ENCODE data around the gene SAP25. TPM values are rescaled to one million over a fixed set of nuclear protein-coding genes. Genes with fewer than 3 reads are reported as not detected.

Gene SAP25
- total and polyA plus RNA-seq, 12 donors = 0.67 to 11.3 (median 1.6) TPM; not detected in 4

DNA sequence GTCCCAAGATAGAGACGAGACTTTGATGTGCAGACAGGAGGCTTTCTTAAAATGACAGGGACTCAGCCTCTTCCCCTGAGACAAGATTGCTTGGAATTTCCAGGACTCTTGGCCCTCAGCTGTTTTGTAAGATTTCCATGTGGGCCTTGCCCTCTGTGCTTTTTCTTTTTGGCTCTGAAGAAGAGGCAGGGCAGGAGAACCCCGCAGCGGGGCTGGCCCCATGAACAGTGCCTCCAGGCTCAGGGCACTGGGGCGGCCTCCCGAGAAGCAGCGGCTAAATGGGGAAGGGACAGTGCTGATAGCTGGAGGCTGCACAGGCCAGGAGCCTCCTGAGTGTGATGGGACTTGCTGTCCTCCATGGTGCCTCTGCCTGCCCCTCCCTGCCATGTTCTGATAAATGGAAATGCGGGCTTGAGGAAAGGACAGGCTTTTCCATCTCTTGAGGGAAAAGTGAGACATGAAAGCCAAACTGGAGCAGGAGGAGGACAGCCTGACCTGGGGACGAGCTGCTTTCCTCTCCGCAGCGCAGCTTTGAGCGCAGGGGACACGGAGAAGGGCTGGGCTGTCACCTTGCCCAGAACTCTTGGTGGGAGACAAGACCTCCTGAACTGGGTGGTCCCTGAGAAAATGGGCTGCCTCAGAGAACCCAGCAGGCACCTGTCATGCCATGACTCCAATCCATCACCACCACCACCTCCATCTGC, 12.1 kb downstream of the SAP25 start:
- TF ChIP-seq, protein P1, sequence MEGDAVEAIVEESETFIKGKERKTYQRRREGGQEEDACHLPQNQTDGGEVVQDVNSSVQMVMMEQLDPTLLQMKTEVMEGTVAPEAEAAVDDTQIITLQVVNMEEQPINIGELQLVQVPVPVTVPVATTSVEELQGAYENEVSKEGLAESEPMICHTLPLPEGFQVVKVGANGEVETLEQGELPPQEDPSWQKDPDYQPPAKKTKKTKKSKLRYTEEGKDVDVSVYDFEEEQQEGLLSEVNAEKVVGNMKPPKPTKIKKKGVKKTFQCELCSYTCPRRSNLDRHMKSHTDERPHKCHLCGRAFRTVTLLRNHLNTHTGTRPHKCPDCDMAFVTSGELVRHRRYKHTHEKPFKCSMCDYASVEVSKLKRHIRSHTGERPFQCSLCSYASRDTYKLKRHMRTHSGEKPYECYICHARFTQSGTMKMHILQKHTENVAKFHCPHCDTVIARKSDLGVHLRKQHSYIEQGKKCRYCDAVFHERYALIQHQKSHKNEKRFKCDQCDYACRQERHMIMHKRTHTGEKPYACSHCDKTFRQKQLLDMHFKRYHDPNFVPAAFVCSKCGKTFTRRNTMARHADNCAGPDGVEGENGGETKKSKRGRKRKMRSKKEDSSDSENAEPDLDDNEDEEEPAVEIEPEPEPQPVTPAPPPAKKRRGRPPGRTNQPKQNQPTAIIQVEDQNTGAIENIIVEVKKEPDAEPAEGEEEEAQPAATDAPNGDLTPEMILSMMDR (IDR thresholded peaks at IDR 0.05) = no peak
- no peak for TF ChIP-seq POLR2A (IDR thresholded peaks at IDR 0.05)
- 91 to 97% (median 94%) methylated on average over 7 to 12 of the region's 12 CpGs for WGBS, 4 donors
- Histone ChIP-seq H3K36me3 (replicated peaks in 1 of 2) (peaks cover 0 to 73% of the 10 kb centered on the region in 2 donors), H3K4me3 (no peak overlapping the region), H3K9me3 (replicated peaks in 1 of 3) (no peaks in the 10 kb centered on the region), H3K27ac (no peak overlapping the region), H3K27me3 (no peaks in the 10 kb centered on the region), H3K4me1 (replicated peaks in 1 of 2) (peaks cover 2 to 20% of the 10 kb centered on the region in 2 donors)
- intact Hi-C loops (cut with DNase I) = loop anchor here (5.0 kb wide), 2 partner anchors 84 to 94 kb away; partner anchors contain the start of gene TSC22D4 (in 1 of the 2)
- no peak for DNase-seq

DNA sequence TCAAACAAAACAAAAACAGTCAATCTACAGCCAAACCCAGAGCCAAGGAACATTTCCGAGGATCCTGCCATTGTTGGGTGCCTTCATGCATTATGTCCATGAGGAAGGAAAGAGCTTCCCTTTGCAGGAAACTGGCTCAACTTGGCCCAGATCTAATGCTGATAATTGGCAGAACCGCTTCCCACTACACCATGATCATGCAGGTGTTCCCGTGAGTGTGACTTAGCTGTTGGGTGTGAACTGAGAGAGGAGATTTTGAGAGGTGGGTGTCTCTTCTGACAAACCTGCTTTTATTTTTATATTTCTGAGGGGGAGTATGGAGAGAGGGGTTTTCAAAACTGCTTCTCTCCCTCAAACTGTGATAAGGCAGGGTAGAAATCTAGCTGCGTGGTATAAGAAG, 14.6 kb downstream of the SAP25 start:
- peak overlapping the region in 1 of 5 donors; percentile 14 for H3K27ac ChIP-seq
- no peak for DNase-seq
- no peaks in the 10 kb centered on the region for H3K27me3 ChIP-seq
- peaks cover 0 to 11% of the 10 kb centered on the region in 2 donors for H3K4me1 ChIP-seq (replicated peaks in 1 of 2)
- 73 to 89% (median 83%) methylated on average over 4 of the region's 4 CpGs for WGBS, 4 donors
- no peaks in the 10 kb centered on the region for H3K9me3 ChIP-seq (replicated peaks in 1 of 3)
- intact Hi-C loops (cut with DNase I) = loop anchor here in 1 of 2 donors (2.0 kb wide), 1 partner anchor 14 kb away; no protein-coding TSS in a partner anchor
- peaks cover 0 to 83% of the 10 kb centered on the region in 2 donors for H3K36me3 ChIP-seq (replicated peaks in 1 of 2)
- no peak for TF ChIP-seq POLR2A (IDR thresholded peaks at IDR 0.05)
- TF ChIP-seq, protein P1 (IDR thresholded peaks at IDR 0.05) = no peak
- H3K4me3 ChIP-seq = no peak overlapping the region

DNA sequence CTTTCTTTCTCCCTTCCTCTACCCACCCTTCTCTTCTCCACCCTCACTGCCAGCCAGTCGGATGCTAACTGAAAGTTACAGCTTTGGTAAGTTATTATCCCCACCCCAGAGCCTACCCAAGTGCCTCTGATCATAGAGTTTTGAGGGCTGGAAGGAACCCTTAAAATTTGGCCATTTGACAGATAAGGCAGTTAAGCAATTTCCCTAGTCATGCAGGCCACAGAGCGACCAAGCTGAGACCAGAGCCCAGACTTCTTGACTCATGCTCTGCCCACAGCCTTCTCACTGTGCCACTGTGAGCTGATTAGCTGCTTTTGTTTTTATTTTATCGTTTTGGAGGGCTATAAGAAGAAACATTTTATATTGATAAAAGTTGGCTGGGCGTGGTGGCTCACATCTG, 17.2 kb downstream of the SAP25 start:
- Histone ChIP-seq H3K4me3 (no peak overlapping the region), H3K27ac (peak overlapping the region; percentile 10 to 73 (median 35)), H3K27me3 (no peaks in the 10 kb centered on the region), H3K36me3 (replicated peaks in 1 of 2) (peaks cover 0 to 85% of the 10 kb centered on the region in 2 donors), H3K4me1 (replicated peaks in 1 of 2) (peaks cover 0 to 7% of the 10 kb centered on the region in 2 donors), H3K9me3 (replicated peaks in 1 of 3) (no peaks in the 10 kb centered on the region)
- intact Hi-C loops (cut with DNase I) = no loop called here
- DNase-seq = peak in 5 of 7 donors; percentile 64 to 75 (median 67)
- WGBS, 4 donors = 54 to 67% (median 57%) methylated on average over 4 of the region's 4 CpGs
- no peak for TF ChIP-seq POLR2A (IDR thresholded peaks at IDR 0.05)
- TF ChIP-seq, protein P1 (IDR thresholded peaks at IDR 0.05) = no peak

DNA sequence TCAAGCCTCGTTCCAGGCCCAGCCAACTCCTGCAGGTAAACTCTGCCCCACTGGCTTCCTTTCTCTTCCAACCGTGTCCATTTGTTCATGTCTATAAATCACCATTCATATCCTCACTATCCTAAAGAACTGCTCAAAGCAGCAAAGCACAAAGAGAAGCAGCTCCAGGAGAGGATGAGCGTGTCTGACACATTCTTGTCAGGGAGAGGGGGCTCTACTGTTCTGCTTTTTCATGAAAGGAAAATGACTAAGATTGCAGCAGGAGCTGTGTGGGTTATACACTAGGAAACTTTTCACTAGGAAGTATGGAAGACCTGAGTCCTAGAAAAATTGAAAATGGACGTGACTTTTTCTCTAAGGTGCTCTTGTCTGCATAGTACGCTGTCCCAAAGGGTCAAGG, 18.0 kb downstream of the SAP25 start:
- no peak for TF ChIP-seq POLR2A (IDR thresholded peaks at IDR 0.05)
- TF ChIP-seq, protein P1 (IDR thresholded peaks at IDR 0.05) = no peak
- intact Hi-C loops (cut with DNase I) = no loop called here
- no peaks in the 10 kb centered on the region for H3K27me3 ChIP-seq
- H3K27ac ChIP-seq = peak overlapping the region in 4 of 5 donors; percentile 14 to 70 (median 30)
- H3K4me3 ChIP-seq = no peak overlapping the region
- no peak for DNase-seq
- WGBS, 4 donors = 76 to 86% (median 83%) methylated on average over 5 of the region's 5 CpGs
- H3K9me3 ChIP-seq (replicated peaks in 1 of 3) = no peaks in the 10 kb centered on the region
- peaks cover 0 to 7% of the 10 kb centered on the region in 2 donors for H3K4me1 ChIP-seq (replicated peaks in 1 of 2)
- H3K36me3 ChIP-seq (replicated peaks in 1 of 2) = peaks cover 0 to 87% of the 10 kb centered on the region in 2 donors

All from adrenal gland (tissue), 12 donors.